SK-N-SH (cell line): ENCODE measurements around the gene PPM1F.

Source experiments
- CHD2 ChIP-seq: fragments of 150-350 bp; IDR thresholded peaks from 2 replicates; pipeline ENCODE4 v1.6.1; 2018; ENCODE audit warnings: low read length; ENCODE audit not compliant: partially characterized antibody
- CTCF ChIP-seq: fragments of 200-600 bp; sonication (generic); IDR thresholded peaks from 2 replicates; pipeline ENCODE4 v1.6.1; 2017; ENCODE audit warnings: antibody characterized with exemption, mild to moderate bottlenecking, moderate library complexity
- POLR2AphosphoS5 ChIP-seq: IDR thresholded peaks from 2 replicates; pipeline ENCODE4 v1.6.1; 2012; ENCODE audit warnings: low read depth, low read length
- RAD21 ChIP-seq: IDR thresholded peaks from 2 replicates; pipeline ENCODE4 v1.6.1; 2012; ENCODE audit warnings: mild to moderate bottlenecking, low read length
- TAF1 ChIP-seq: IDR thresholded peaks from 2 replicates; pipeline ENCODE4 v1.6.1; 2012; ENCODE audit warnings: low read depth, mild to moderate bottlenecking, low read length, moderate library complexity, borderline replicate concordance

- TF ChIP-seq TAF1 (no peak), POLR2AphosphoS5 (no peak), CTCF (no peak), RAD21 (no peak), CHD2 (no peak)
Observed at GRCh38 chr22:21903283-21903682, 49.4 kb downstream of the PPM1F start.
